ENCODE results near the gene KIF18B. TPM values are rescaled to one million over a fixed set of nuclear protein-coding genes. Genes with fewer than 3 reads are reported as not detected.

The KIF18B gene
- total RNA-seq, 4 donors from 2014 or later, result 0.30 to 0.66 TPM; not detected in 2

DNA sequence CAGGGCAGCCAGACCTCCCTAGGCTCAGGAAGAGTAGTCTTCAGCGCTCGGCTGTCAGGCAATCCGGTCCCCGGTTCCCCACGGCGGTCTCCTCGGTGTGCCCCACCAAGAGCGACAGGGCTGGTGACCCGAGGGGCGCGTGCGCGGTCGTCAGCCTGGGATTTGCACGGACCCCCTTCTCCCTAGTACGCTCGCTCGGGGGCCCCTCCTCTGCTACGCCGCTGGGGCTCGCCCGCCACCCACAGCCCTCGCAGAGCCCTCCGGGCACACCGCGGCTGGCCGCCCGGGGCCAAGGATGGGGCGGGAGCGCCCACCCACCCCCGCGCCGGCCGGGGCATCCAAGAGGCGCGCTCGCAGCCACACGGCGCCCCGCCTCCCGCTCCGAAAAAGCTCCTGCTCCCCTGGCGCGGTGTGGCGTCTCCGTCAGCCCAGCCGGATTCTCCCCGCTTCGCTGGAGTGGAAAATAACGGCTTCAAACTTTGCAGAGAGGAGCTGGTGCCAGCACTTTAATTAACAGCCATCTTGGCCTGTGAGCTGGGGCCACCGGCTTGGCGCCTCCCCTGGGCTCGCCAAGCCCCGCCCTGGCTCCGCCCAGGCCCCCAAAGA, 22.7 kb upstream of the KIF18B start:
- no peak for DNase-seq (ENCODE audit: low spot score in 2 of 2)
- peaks cover 0 to 42% (median 22%) of the 10 kb centered on the region in 4 donors for H3K4me1 ChIP-seq
- peak overlapping the region in 3 of 4 donors; percentile 22 to 71 (median 26) for H3K27ac ChIP-seq
- TF ChIP-seq POLR2A (IDR thresholded peaks at IDR 0.05) (no peak), EP300 (IDR thresholded peaks at IDR 0.05) (no peak)
- TF ChIP-seq, protein P1, sequence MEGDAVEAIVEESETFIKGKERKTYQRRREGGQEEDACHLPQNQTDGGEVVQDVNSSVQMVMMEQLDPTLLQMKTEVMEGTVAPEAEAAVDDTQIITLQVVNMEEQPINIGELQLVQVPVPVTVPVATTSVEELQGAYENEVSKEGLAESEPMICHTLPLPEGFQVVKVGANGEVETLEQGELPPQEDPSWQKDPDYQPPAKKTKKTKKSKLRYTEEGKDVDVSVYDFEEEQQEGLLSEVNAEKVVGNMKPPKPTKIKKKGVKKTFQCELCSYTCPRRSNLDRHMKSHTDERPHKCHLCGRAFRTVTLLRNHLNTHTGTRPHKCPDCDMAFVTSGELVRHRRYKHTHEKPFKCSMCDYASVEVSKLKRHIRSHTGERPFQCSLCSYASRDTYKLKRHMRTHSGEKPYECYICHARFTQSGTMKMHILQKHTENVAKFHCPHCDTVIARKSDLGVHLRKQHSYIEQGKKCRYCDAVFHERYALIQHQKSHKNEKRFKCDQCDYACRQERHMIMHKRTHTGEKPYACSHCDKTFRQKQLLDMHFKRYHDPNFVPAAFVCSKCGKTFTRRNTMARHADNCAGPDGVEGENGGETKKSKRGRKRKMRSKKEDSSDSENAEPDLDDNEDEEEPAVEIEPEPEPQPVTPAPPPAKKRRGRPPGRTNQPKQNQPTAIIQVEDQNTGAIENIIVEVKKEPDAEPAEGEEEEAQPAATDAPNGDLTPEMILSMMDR (IDR thresholded peaks at IDR 0.05), result no peak
- H3K4me3 ChIP-seq, result peak overlapping the region; percentile 24 to 56 (median 32)
- H3K9me3 ChIP-seq, result no peaks in the 10 kb centered on the region
- peaks cover 4 to 52% of the 10 kb centered on the region in 2 donors for H3K27me3 ChIP-seq
- H3K36me3 ChIP-seq, result no peaks in the 10 kb centered on the region
- 2 to 8% methylated on average over 6 to 20 of the region's 55 CpGs for WGBS, 2 donors

DNA sequence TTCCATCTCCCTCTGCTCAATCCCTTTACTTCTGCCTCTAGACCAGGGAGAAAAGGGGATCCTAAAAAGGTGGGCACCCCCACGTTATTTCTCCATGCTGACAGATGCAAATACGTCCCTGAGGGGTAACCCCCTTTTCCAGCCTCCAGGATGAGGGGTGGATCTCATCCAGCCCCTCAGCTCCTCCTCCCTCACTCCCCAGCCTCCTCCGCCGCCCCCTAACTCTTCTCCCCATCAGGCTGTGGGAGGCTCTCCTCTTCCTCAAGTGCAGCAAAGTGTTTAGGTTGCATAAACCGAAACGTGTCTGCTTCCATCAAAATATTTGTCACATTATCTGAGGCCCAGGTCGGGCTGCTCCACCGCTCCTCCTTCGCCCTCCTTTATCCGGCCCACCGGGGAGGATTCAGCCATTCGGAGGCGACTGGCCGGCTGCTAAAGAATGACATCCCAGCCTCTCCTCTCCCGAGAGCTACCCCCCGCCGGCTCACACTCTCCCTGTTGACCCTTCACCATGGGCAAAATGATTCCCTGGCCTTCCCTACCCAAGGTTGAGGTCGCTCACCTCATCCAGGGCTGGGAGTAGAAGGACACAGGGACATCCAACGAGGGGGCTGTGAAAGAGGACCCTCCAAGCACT, 21.7 kb upstream of the KIF18B start:
- no peak for TF ChIP-seq POLR2A (IDR thresholded peaks at IDR 0.05)
- TF ChIP-seq, protein P1 (IDR thresholded peaks at IDR 0.05), result no peak
- TF ChIP-seq EP300 (IDR thresholded peaks at IDR 0.05), result no peak
- H3K27ac ChIP-seq, result no peak overlapping the region
- WGBS, 2 donors, result 72 to 74% methylated on average over 19 of the region's 19 CpGs
- no peaks in the 10 kb centered on the region for H3K9me3 ChIP-seq
- H3K36me3 ChIP-seq, result no peaks in the 10 kb centered on the region
- no peak for DNase-seq (ENCODE audit: low spot score in 2 of 2)
- H3K4me3 ChIP-seq, result peak overlapping the region in 2 of 4 donors; percentile 28 to 49
- H3K27me3 ChIP-seq, result peaks cover 4 to 59% of the 10 kb centered on the region in 2 donors
- H3K4me1 ChIP-seq, result peaks cover 0 to 42% (median 22%) of the 10 kb centered on the region in 4 donors

DNA sequence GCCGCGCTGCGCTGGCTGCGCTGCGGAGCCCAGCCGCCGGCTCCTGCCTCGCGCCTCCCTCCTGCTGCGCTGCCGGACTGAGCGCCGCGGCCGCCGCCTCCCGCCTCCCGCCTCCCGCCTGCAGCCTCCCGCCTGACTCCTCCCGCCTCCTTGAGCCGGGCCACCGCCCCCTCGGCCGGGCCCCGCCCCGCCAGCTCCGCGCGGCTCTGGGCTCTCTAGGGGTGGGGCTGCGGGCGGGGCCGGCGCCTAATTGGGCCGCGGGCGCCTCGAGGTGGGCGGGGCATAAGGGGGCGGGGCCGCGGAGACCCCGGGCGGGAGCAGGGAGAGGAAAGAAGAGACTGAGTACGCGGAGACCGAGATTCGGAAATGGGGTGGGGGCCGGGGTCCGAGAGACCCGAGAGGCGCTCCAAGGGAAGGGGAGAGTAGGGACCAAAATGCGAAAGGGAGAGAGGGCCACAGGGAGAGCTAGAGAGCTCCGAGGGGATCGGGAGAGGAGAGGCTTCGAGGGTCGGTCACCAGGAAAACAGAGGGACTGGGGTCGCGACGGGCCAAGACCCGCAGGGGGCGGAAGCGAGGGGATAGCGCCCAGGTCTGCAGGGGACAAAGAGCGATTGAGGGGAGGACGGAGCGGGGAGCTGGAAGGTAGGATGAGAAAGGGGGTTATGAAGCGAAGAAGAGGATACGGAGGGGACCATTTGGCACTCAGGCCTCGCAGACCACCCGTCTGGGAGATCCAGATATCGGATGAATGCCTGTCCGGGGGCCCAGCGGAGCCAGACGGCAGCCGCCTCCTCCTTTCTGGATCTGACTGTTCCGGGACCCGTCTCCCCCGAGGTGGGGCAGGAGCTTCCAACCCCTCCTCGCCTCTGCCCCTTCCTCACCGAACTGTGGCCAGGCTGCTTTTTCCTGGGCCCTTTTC, 20.9 kb upstream of the KIF18B start, which contains the start of gene C1QL1:
Gene C1QL1 (minus strand): TSS at position 79 of the 919 bp plus-strand sequence. CDS start 255 bp downstream, outside the sequence.
- DNase-seq (ENCODE audit: low spot score in 2 of 2), result peak; percentile 77 to 80
- H3K27me3 ChIP-seq, result peaks cover 4 to 64% of the 10 kb centered on the region in 2 donors
- H3K27ac ChIP-seq, result peak within 1 kb of the TSS in 1 of 4 donors; percentile 31
- no peaks in the 10 kb centered on the region for H3K36me3 ChIP-seq
- no peaks in the 10 kb centered on the region for H3K9me3 ChIP-seq
- 9 to 10% methylated on average over 47 to 55 of the region's 81 CpGs for WGBS, 2 donors
- peaks cover 0 to 42% (median 22%) of the 10 kb centered on the region in 4 donors for H3K4me1 ChIP-seq
- H3K4me3 ChIP-seq, result peak within 1 kb of the TSS; percentile 16 to 50 (median 38)
- TF ChIP-seq EP300 (IDR thresholded peaks at IDR 0.05), result peak in 1 of 2 donors; percentile 13
- TF ChIP-seq, protein P1 (IDR thresholded peaks at IDR 0.05), result no peak
- TF ChIP-seq POLR2A (IDR thresholded peaks at IDR 0.05), result peak in 1 of 2 donors; percentile 42

DNA sequence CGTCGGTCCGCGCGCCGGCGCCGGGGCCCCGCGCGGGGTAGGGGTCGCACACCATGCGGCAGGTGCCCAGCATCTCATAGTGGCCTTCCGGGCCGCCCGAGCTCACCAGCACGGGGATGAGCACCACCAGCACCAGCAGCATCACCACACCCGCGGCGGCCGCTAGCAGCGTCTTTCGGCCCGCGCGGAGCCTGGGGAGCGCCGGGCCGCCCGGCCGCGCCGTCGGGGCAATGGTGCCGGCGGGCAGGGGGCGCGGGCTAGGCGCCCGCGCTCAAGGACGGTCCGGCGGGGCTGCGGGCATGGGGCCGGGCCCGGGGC, 20.3 kb upstream of the KIF18B start:
- peaks cover 4 to 66% of the 10 kb centered on the region in 2 donors for H3K27me3 ChIP-seq
- DNase-seq (ENCODE audit: low spot score in 2 of 2), result no peak
- WGBS, 2 donors, result 1% methylated on average over 17 of the region's 47 CpGs; no CpG with 5 or more reads in 1 of the 2 donors
- peaks cover 0 to 42% (median 22%) of the 10 kb centered on the region in 4 donors for H3K4me1 ChIP-seq
- TF ChIP-seq EP300 (IDR thresholded peaks at IDR 0.05), result no peak
- no peak for TF ChIP-seq POLR2A (IDR thresholded peaks at IDR 0.05)
- TF ChIP-seq, protein P1 (IDR thresholded peaks at IDR 0.05), result no peak
- H3K36me3 ChIP-seq, result no peaks in the 10 kb centered on the region
- no peaks in the 10 kb centered on the region for H3K9me3 ChIP-seq
- H3K27ac ChIP-seq, result no peak overlapping the region
- H3K4me3 ChIP-seq, result peak overlapping the region in 3 of 4 donors; percentile 15 to 49 (median 24)

All from tibial nerve (tissue), 4 donors.